HG03064 (cell line): ENCODE data around the gene RTRAF.

Source experiments
- ATAC-seq: cut with Tn5 transposase; IDR thresholded peaks from one replicate; pipeline ENCODE4 v1.9.1; 2021; ENCODE audit warnings: low read depth; ENCODE audit not compliant: unreplicated experiment

RTRAF gene

GRCh38 chr14:51993285-51993920, 4.1 kb downstream of the RTRAF start:
- no peak for ATAC-seq

- no peak for ATAC-seq
Observed at GRCh38 chr14:51996148-51996746, 6.9 kb downstream of the RTRAF start.

GRCh38 chr14:51998348-51998747, 9.0 kb downstream of the RTRAF start:
- no peak for ATAC-seq

GRCh38 chr14:51999084-51999483, 9.7 kb downstream of the RTRAF start:
- no peak for ATAC-seq

- no peak for ATAC-seq
Observed at GRCh38 chr14:52000019-52000582, 10.8 kb downstream of the RTRAF start.

GRCh38 chr14:52000696-52001095, 11.3 kb downstream of the RTRAF start:
- ATAC-seq: no peak

GRCh38 chr14:52002542-52002941, 13.2 kb downstream of the RTRAF start:
- ATAC-seq: no peak

- ATAC-seq: no peak
Observed at GRCh38 chr14:52003324-52003723, 14.0 kb downstream of the RTRAF start.

- ATAC-seq: no peak
Observed at GRCh38 chr14:52005625-52006024, 16.3 kb downstream of the RTRAF start.

- ATAC-seq: no peak
Observed at GRCh38 chr14:52006361-52006760, 17.0 kb downstream of the RTRAF start.

GRCh38 chr14:52007211-52007610, 17.9 kb downstream of the RTRAF start:
- ATAC-seq: no peak

- no peak for ATAC-seq
Observed at GRCh38 chr14:52007637-52008036, 18.3 kb downstream of the RTRAF start.

GRCh38 chr14:52008136-52008535, 18.8 kb downstream of the RTRAF start:
- ATAC-seq: no peak

GRCh38 chr14:52010173-52010693, 20.9 kb downstream of the RTRAF start:
- no peak for ATAC-seq

GRCh38 chr14:52011523-52011922, 22.2 kb downstream of the RTRAF start:
- no peak for ATAC-seq

GRCh38 chr14:52012635-52013034, 23.3 kb downstream of the RTRAF start:
- ATAC-seq: no peak

- ATAC-seq: no peak
Observed at GRCh38 chr14:52013984-52014600, 24.7 kb downstream of the RTRAF start.

GRCh38 chr14:52014601-52015267, 25.4 kb downstream of the RTRAF start:
- no peak for ATAC-seq

- no peak for ATAC-seq
Observed at GRCh38 chr14:52015411-52016030, 26.2 kb downstream of the RTRAF start.

- ATAC-seq: no peak
Observed at GRCh38 chr14:52018252-52018651, 28.9 kb downstream of the RTRAF start.

GRCh38 chr14:52018970-52019369, 29.6 kb downstream of the RTRAF start:
- ATAC-seq: no peak
